HG02588 (cell line): Measurements from ENCODE around the gene RNASE7.

ENCODE experiments used
- ATAC-seq: cut with Tn5 transposase; IDR thresholded peaks from one replicate; pipeline ENCODE4 v1.9.1; 2021; ENCODE audit warnings: mild to moderate bottlenecking, moderate library complexity; ENCODE audit not compliant: unreplicated experiment

RNASE7 gene

DNA sequence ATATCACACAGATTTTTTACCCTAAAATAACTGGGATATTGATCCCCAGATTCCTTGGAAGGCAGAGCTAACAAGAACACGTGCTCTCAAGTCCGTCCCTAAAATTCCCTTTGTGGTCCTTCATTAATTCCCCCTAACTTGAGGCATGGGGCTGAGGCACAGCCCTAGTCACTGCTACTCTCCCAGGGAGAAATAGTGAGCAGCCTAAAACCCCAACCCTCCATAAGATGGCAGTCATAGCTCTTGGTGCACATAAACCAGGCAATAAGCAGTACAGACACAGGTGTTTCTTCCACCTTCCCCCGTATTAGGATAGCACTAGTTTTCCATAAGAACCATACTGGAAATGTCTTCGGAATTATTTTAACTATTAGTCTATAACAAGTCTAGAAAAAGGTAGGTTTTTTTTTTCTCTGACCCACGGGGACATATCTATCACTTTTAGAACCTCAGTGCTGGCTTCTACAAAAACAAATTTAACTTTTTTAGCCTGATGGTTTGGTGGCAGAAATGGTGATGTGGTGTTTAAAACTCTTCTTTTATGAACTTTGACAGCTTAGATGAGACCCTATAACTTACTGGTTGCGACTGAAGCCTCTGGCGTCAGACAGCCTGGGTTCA, 24.8 kb downstream of the RNASE7 start:
- no peak for ATAC-seq

DNA sequence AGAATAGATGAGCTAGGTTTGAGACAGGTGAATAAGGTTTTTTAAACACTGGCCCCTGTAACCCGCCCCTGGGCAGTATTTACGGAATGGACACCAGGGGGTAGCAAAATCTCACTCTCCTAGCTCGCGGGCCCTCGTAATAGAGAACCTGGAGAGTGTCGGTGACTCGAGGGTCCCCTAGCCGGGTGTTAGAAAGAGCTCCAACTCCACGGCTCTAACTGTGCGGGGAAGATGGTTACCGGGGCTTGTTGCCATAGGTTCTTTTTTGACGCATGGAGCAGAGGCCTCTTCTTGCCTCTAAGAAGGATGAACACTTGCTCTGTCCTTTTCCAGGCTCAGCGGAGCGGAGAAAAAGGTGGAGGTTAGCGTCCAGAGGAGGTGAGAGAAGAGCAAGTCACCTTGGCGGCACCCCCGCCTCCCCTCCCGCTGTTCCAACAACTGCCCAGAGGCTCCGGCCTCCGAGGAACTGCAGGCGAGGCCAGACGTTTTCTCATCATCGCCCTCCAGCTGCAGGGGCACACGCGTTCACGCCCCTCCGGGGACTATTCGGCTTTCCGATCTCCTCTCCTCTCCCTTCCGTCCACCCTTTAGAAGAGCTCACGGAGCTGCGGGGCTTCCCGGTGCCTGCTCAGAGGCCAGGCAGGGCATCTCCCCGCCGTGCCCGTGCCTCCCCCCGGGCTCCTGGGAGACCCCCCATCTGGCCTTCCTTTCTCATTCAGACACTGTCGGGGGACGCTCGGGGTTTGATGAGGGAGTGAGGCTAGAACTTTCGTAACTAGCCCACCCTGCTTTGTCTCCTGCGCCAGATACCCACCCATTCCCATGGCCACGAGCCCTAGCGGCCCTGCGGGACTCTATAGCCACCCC, 26.6 kb downstream of the RNASE7 start:
- no peak for ATAC-seq

DNA sequence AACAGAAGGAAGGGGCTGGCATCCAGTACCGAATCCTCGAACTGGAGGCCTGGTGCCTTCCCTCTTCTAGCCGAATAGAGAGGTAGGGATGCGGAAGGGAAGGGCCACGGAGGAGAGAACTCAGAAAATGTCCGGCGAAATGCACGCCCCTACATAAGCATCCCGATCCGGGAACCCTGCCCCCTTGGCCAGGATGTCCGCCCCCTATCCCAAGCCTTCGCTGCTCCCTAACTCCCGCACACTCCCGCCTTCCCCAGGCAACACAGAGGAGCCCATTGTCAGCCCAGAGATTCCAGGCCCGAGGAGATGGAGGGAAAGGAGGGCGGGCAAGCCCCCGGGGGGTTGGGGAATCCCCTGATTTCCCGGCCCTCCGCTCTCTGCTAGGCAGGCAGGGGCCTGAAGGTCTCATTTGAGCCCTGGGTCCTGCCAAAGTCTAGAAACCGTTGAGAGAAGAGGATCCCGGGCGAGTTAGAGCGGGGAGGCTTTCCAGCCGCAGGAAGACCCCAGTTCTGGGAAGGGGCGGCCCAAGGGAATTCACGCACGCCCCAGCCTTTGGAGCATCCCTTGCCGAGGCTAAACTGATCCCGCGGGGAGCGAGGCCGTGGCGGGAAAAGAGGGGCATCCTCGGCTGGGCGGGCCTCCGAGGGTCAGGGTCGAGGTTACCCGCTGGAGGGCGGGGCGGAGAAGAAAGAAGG, 27.4 kb downstream of the RNASE7 start:
- ATAC-seq, result no peak

DNA sequence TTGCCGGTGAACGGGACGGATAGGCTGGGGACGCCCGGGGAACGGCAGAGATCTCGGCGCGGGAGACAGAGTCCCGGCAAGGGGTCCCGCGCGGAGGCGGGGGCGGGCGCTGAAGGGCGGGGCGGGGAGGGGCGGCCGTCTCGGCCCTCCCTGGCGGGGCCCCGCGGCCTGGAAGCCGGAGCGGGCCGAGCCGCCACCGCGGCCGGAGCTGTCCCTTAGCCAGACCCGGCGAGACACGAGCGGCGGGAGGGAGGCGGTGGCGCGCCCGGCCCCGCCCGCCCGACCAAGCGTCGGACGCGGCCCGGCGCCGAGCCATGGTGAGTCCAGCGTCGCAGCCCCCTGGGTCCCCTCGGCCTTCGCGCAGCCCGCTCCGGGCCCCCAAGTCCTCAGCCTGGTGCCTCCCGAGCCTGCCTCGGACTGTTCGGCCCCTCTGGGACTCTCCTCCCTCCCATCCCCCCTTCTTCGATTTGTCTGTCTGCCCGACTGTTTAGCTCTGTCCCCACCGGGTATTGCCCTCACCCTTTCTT, 28.0 kb downstream of the RNASE7 start, which contains the start of gene ARHGEF40:
Gene ARHGEF40, plus strand, starts transcription at position 222 of the 527 bp plus-strand sequence. Its CDS starts 93 bp downstream, at position 315.
- no peak for ATAC-seq

DNA sequence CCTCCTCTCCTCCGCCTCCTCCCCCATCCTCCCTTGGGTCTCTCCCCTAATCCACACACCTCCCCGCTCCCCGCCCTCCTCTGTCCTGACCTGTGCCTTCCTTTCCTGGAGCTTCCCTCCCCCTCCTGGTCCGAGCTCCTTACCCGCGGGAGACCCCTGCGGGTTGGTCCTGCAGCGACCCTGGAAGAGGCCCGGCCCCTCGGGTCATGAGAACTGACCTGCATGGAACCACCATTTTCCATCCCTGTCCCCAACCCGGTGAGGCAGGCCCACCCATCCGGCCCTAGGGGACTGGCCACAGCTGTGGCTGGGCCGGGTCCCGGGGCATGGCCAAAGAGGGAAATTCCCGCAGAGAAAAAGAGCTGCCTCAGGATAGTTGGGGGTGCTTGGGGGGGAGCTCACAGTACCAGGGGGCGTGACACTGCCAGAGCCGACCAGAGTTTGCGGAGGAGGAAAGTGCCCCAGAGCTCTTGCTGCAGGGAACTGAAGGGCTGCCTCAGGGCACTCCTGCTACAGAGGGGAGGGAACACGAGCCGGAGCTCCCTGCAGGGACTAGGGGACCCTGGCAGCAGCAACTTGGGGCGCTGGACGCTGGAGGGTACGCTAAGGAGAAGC, 28.6 kb downstream of the RNASE7 start:
- ATAC-seq, result no peak

DNA sequence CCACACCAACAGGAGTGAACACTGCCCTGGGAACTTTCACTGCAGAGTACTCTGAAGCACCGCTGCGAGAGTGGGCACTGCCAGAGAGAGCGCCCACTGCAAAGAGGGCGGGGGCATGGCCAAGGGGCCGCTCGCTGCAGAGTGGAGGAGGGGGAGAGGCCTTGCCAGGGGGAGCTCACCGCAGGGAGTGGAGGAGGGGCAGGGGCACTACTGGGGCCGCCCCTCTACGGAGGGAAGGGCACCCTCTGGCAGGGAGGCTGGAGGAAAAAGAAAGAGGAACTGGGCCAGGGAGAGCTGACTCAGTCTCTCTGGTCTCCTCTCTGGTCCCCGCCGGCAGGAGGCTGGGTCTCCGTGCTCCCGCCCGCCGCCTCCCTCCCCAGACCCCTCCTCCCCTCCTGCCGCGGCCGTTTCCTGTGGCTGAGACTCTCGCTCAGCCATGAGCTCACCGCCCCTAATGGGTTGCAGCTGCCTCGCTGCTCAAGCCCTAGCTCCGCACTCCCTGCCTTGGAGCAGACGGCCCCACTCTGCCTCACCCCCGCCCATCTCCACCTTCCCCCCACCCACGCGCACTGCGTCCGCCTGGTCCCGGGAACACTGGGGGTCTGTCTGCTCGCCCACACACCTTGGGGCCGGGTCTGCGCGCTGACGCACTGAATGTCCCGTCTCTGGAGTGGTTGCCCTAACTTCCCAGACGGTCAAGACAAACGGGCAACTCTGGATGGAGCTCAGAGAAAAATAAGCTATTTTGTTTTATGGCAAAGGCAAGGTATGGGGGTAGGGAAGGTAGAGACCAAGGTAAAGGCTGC, 29.3 kb downstream of the RNASE7 start:
- ATAC-seq, result peak; percentile 72

DNA sequence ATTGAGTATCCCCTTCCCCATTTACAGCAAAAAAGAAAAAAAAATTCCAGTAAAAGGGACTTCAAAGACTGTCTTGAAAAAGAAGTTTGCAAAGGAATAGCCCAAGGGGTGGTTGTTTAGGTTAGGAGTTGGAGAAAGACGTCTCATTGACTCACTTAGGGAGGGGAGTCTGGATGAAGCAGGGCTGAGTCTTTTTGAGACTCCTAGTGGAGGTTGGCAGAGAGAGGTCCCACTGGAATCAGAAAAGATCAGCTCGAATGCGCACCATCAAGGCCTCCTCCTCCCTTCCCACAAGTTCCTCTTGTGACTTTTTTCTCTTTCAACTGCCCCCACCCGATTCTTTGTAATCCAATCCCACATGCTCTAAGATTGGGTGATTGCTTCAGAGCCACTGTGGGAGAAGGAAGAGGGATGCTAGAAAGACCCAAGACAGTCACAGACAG, 29.9 kb downstream of the RNASE7 start:
- no peak for ATAC-seq

DNA sequence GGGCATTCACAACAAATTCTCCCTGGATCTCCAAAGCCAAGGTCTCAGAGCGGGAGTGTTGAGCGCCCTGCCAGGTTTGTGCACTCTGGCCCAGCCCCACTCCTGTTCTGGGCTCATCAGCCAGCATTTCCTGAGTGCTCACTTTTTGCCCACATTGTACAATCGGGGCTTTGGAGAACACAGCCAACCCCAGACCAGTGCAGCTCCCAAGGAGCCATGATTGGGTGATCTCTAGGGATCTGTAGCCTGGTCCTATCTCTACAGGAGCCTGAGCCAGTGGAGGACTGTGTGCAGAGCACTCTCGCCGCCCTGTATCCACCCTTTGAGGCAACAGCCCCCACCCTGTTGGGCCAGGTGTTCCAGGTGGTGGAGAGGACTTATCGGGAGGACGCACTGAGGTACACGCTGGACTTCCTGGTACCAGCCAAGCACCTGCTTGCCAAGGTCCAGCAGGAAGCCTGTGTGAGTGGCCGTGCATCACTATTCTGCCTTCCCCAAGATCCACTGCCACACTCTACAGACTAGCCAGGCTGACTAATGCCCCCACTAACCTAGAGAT, 30.7 kb downstream of the RNASE7 start:
- no peak for ATAC-seq

DNA sequence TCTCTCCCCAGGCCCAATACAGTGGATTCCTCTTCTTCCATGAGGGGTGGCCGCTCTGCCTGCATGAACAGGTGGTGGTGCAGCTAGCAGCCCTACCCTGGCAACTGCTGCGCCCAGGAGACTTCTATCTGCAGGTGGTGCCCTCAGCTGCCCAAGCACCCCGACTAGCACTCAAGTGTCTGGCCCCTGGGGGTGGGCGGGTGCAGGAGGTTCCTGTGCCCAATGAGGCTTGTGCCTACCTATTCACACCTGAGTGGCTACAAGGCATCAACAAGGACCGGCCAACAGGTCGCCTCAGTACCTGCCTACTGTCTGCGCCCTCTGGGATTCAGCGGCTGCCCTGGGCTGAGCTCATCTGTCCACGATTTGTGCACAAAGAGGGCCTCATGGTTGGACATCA, 31.8 kb downstream of the RNASE7 start:
- ATAC-seq, result no peak

DNA sequence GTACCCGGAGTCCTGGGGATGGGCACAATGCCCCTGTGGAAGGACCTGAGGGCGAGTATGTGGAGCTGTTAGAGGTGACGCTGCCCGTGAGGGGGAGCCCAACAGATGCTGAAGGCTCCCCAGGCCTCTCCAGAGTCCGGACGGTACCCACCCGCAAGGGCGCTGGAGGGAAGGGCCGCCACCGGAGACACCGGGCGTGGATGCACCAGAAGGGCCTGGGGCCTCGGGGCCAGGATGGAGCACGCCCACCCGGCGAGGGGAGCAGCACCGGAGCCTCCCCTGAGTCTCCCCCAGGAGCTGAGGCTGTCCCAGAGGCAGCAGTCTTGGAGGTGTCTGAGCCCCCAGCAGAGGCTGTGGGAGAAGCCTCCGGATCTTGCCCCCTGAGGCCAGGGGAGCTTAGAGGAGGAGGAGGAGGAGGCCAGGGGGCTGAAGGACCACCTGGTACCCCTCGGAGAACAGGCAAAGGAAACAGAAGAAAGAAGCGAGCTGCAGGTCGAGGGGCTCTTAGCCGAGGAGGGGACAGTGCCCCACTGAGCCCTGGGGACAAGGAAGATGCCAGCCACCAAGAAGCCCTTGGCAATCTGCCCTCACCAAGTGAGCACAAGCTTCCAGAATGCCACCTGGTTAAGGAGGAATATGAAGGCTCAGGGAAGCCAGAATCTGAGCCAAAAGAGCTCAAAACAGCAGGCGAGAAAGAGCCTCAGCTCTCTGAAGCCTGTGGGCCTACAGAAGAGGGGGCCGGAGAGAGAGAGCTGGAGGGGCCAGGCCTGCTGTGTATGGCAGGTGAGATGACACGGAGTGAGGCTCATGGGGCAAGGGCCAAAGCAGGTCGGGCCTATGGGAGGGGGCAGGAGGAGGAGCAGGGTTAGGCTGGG, 32.5 kb downstream of the RNASE7 start:
- no peak for ATAC-seq

DNA sequence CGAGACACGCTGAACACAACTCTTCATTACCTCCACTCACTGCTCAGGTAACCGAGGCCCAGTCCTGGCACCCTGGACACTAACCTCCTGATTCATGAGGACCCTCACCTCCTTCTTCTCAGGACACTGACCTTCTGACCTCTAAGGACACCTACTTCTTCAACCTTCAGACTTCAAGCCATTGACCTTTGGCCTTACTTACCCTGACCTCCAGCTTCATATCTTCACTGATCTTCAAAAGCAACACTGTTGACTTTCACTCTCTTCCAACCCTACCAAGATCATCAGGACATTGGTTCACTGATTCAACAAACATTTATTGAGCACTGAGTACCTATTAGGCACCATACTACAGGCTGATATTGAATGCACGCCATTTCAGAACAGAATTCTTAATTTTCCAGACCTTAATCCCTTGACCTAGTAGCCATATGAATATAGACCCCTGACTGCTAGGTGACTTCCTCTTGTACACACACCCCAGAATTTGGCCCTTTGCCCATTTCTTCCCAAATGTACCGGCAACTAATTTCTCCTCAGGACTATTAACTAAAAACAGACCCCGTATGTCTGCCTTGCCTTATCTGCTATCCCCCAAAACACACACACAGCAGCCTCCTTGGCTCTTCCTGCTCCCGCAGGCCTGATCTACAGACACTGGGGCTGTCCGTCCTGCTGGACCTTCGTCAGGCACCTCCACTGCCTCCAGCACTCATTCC, 33.7 kb downstream of the RNASE7 start:
- ATAC-seq, result no peak

DNA sequence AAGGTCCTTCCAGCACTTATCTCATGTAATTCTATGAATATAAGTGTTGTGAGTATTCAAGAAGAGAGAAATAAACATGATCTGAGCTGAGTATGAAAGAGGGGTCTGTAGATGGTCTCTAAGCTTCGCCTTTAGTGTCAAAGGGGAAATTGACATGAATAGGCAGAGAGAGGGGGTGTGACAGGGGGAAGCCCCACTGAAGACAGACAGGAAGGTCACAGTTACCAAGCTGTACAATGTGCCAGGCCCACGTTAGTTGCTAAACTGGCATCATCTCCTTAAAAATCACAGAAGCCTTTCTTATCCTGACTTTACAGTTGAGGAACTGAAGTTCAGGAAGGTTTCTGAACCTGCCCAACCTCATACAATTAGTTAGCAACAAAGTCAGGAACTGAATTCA, 35.5 kb downstream of the RNASE7 start:
- no peak for ATAC-seq

DNA sequence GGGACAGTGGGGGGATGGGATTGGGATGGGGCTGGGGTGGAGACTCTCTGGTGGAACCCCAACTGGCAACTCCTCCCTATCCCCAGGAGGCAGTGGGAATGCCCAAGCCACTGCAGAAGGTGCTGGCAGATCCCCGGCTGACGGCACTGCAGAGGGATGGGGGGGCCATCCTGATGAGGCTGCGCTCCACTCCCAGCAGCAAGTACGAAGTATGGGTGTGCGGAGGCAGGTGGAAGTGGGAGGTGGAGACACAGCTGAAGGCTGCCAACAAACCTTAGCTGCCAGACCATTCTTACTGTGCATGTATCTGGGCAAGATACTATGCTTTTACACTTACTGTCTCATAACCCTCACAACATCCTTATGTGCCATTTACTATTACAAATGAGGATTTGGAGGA, 36.1 kb downstream of the RNASE7 start:
- no peak for ATAC-seq

DNA sequence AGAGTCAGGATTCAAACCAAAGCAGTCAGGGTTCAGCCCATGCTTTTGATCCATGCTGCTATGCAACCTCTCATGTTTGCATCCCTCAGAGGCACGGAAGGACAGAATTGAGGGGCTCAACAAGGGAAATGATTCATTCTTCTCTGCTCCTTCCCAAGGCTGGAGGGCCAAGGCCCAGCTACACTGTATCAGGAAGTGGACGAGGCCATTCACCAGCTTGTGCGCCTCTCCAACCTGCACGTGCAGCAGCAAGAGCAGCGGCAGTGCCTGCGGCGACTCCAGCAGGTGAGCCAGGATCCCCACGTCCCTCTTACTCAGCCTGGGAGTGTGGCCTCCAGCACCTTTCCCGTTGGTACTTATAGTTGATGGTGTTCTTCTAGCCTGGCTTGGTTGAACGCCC, 36.6 kb downstream of the RNASE7 start:
- ATAC-seq, result no peak

DNA sequence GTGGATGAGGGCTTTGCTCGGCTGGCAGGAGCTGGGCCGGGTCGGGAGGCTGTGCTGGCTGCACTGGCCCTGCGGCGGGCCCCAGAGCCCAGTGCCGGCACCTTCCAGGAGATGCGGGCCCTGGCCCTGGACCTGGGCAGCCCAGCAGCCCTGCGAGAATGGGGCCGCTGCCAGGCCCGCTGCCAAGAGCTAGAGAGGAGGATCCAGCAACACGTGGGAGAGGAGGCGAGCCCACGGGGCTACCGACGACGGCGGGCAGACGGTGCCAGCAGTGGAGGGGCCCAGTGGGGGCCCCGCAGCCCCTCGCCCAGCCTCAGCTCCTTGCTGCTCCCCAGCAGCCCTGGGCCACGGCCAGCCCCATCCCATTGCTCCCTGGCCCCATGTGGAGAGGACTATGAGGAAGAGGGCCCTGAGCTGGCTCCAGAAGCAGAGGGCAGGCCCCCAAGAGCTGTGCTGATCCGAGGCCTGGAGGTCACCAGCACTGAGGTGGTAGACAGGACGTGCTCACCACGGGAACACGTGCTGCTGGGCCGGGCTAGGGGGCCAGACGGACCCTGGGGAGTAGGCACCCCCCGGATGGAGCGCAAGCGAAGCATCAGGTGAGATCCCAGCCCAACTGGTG, 39.5 kb downstream of the RNASE7 start:
- no peak for ATAC-seq

DNA sequence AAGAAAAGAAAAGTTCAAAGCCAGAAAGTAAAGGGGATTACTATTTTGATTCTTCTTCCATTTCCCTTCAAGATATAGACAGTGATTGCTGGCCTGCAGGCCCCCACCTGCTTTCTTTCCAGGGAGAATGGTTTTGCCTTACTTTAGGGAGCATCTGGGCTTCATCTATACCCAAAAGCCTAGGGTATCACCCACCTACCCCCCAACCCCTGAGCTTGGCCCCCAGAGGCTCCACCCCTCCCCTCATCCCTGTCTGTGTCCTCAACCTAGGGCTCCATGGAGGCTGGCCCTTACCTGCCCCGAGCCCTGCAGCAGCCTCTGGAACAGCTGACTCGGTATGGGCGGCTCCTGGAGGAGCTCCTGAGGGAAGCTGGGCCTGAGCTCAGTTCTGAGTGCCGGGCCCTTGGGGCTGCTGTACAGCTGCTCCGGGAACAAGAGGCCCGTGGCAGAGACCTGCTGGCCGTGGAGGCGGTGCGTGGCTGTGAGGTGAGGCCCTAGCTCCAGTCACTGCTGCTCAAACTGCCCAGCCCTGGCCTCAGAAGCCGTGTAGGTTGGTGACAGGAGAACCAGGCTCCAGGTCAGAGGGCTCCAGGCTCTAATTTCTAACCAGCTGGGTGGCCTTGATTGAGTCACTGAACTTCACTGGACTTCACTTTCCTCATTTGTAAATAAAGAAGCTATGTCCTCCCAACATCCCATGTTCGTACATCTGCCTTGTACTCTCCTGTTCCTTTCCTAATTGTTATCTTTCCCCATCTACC, 41.6 kb downstream of the RNASE7 start:
- no peak for ATAC-seq

DNA sequence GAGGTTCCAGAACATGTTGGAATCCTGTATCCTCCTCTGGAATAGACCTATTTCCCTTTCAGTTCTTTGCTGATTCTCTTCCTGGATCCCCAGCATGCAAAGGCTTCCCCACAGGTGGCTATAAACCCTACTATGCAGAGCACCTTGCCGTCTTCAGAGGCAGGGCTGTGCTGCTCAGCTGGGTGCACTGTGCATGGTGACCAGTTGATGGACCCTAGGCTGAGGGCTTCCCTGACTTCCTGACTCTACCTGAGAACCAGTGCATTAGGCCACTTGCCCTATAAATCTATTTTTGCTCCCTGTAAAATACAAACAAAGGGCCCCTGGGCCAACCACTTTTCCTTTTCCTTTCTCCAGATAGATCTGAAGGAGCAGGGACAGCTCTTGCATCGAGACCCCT, 42.2 kb downstream of the RNASE7 start:
- ATAC-seq, result no peak
